HepG2 (cell line): ENCODE data around the gene FGD4. TPM values are rescaled to one million over a fixed set of nuclear protein-coding genes. Genes with fewer than 3 reads are reported as not detected.
A peak's percentile ranks its signal among the peaks of the same experiment; 100 is the strongest.

Source experiments
- MLXIP ChIP-seq: sonication (generic); formaldehyde crosslinking; IDR thresholded peaks from 2 replicates; pipeline ENCODE4 v1.9.0; 2021; ENCODE audit warnings: missing genetic modification reagents, borderline replicate concordance
- SKIL ChIP-seq: sonication (generic); formaldehyde crosslinking; IDR thresholded peaks from 2 replicates; pipeline ENCODE4 v1.8.0; 2022; ENCODE audit warnings: missing genetic modification reagents, mild to moderate bottlenecking, moderate library complexity, borderline replicate concordance
- TSC22D2 ChIP-seq: sonication (generic); formaldehyde crosslinking; IDR thresholded peaks from 2 replicates; pipeline ENCODE4 v1.5.1; 2020; ENCODE audit warnings: missing genetic modification reagents, mild to moderate bottlenecking, borderline replicate concordance
- ZMYM4 ChIP-seq: sonication (generic); formaldehyde crosslinking; IDR thresholded peaks from 2 replicates; pipeline ENCODE4 v1.8.1; 2023; ENCODE audit warnings: mild to moderate bottlenecking, missing genetic modification reagents
- ZNF274 ChIP-seq: sonication (generic); formaldehyde crosslinking; IDR thresholded peaks from 2 replicates; pipeline ENCODE4 v1.5.1; 2020; ENCODE audit warnings: mild to moderate bottlenecking, missing genetic modification reagents
- ZNF367 ChIP-seq: sonication (generic); formaldehyde crosslinking; IDR thresholded peaks from 2 replicates; pipeline ENCODE4 v1.4.0; 2020; ENCODE audit warnings: missing genetic modification reagents, borderline replicate concordance
- ZNF407 ChIP-seq: sonication (generic); formaldehyde crosslinking; IDR thresholded peaks from one replicate; pipeline ENCODE4 v1.5.1; 2020; ENCODE audit warnings: mild to moderate bottlenecking, missing genetic modification reagents; ENCODE audit errors: not compliant biosample characterization
- ZNF567 ChIP-seq: sonication (generic); formaldehyde crosslinking; IDR thresholded peaks from 2 replicates; pipeline ENCODE4 v1.8.1; 2023; ENCODE audit warnings: mild to moderate bottlenecking, missing genetic modification reagents, borderline replicate concordance
- ZNF607 ChIP-seq: sonication (generic); formaldehyde crosslinking; IDR thresholded peaks from 2 replicates; pipeline ENCODE4 v1.5.1; 2020; ENCODE audit warnings: missing genetic modification reagents, mild to moderate bottlenecking, borderline replicate concordance
- ZNF775 ChIP-seq: sonication (generic); formaldehyde crosslinking; IDR thresholded peaks from 2 replicates; pipeline ENCODE4 v1.4.0; 2020; ENCODE audit warnings: missing genetic modification reagents, mild to moderate bottlenecking, moderate library complexity, borderline replicate concordance
- ZNF800 ChIP-seq: sonication (generic); formaldehyde crosslinking; IDR thresholded peaks from 2 replicates; pipeline ENCODE4 v1.4.0; 2020; ENCODE audit warnings: missing genetic modification reagents
- polyA plus RNA-seq, 8 experiments: library from polyadenylated mRNA; depleted of rRNA in 3 of 8; stranded (reverse) in 7 of 8; unstranded in 1 of 8; fragments of >200 nt; fragmentation: Illumina TruSeq in 4 of 8; extraction: Trizol in 4 of 8; gene quantifications; 2 replicates each; pipeline versions ENCODE4 v1.2.1 to v1.2.3, GENCODE V29; 2011 to 2016; ENCODE audit warnings: low read depth in 4 of 8, missing spikeins in 1 of 8, mixed read lengths in 1 of 8; ENCODE audit not compliant: insufficient read depth in 1 of 8
- total RNA-seq, 5 experiments: library from RNA; depleted of rRNA; stranded (reverse); fragments of >200 nt; fragmentation: Illumina TruSeq; extraction: Trizol; gene quantifications; 2 replicates each; pipeline ENCODE4 v1.2.3, GENCODE V29; 2016; ENCODE audit warnings: low read depth in 1 of 5

FGD4 gene
- total and polyA plus RNA-seq, 2 of the 13 experiments (the other 11 are each of a cell fraction or from before 2014, with no cell fraction given) = 4.6 to 6.6 TPM

GRCh38 chr12:32399370-32400113, at the start of gene FGD4 (continued):
- TF ChIP-seq ZNF407 (CRISPR knock-in tag) = no peak
- TF ChIP-seq ZNF274 (CRISPR knock-in tag) = 0 out of 2 replicates have a peak, but pooled peaks have one; percentile 13
- peak; percentile 62; the same call in 1 of the 2 replicates for TF ChIP-seq TSC22D2 (CRISPR knock-in tag)
- TF ChIP-seq ZNF607 (CRISPR knock-in tag) = peak; percentile 49; the same call in 1 of the 2 replicates
- no peak for TF ChIP-seq ZNF567 (CRISPR knock-in tag)
- peak; percentile 91 for TF ChIP-seq ZNF800 (CRISPR knock-in tag)
- TF ChIP-seq MLXIP (CRISPR knock-in tag) = no peak
- no peak for TF ChIP-seq ZNF775
- no peak for TF ChIP-seq ZNF367
- TF ChIP-seq ZMYM4 = peak; percentile 74; the same call in 1 of the 2 replicates
- TF ChIP-seq SKIL (CRISPR knock-in tag) = no peak; the same call in 1 of the 2 replicates
